ENCODE data around the gene COX4I1.
A peak's percentile ranks its signal among the peaks of the same experiment; 100 is the strongest.

Gene COX4I1

DNA sequence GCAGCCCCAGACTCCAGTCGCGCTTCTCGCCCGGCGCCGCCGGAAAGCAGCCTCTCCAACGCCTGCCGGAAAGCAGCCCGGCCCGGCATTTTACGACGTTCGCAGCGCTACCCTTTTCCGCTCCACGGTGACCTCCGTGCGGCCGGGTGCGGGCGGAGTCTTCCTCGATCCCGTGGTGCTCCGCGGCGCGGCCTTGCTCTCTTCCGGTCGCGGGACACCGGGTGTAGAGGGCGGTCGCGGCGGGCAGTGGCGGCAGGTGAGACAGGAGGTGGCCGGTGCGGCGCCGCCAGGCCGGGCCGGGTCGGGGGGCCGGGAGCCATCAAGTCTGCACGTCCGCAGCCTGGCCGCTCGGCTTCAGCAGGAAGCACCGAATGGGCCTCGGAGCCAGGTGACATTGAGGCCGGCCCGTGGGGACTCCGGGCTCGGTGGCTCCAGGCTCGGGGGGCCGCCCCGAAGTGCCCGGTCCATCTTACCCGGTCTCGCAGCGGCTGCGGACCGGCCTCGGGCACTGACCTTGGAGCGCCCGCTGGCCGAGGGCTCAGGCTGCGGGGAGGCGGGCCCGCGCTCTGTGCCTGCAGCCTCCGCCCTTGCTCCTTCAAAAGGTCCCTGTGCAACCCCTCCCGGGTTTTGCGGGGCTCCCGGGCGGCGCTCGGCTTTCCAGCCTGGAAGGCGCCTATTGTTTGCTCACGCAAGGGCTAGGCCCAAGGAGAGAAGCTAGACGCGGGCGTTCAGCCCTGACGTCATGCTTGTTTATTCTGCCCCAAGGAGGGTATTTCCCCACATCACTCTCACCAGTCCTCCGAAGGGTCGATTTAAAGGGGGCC is at the start of gene COX4I1, which contains the start of gene EMC8:
COX4I1 (plus strand) TSS at position 199 of the 824 bp plus-strand sequence. CDS start 1,511 bp downstream, outside the sequence.
EMC8 (minus strand) TSS at position 48 of the 824 bp plus-strand sequence. CDS start 249 bp downstream, outside the sequence.
- Histone ChIP-seq H3K4me2 (ENCODE audit: low read depth, low read length, poor library complexity, severe bottlenecking) (peak within 1 kb of the TSS; percentile 97), H2AFZ (ENCODE audit: low read length) (peak within 1 kb of the TSS; percentile 86), H3K4me3 (ENCODE audit: low read length, poor library complexity, severe bottlenecking) (peak within 1 kb of the TSS; percentile 99), H3K4me1 (ENCODE audit: insufficient read depth, low read length, poor library complexity, severe bottlenecking) (peaks cover 45% of the 10 kb centered on the region), H4K20me1 (ENCODE audit: insufficient read depth, low read length, poor library complexity, severe bottlenecking) (peaks cover 56% of the 10 kb centered on the region), H3K9ac (ENCODE audit: low read depth, low read length, poor library complexity, severe bottlenecking) (peak within 1 kb of the TSS; percentile 97), H3F3A (ENCODE audit: low read depth) (no peaks in the 10 kb centered on the region), H3K79me2 (ENCODE audit: insufficient read depth, low read length) (peaks cover 87% of the 10 kb centered on the region), H3K9me2 (replicated peaks; ENCODE audit: low read depth, low read length) (no peaks in the 10 kb centered on the region), H3K27me3 (ENCODE audit: insufficient read depth, low read length, poor library complexity, severe bottlenecking) (peaks cover 10% of the 10 kb centered on the region), H3K9me3 (ENCODE audit: insufficient read depth, low read depth, low read length) (no peaks in the 10 kb centered on the region), H3K36me3 (ENCODE audit: insufficient read depth, low read length) (peaks cover 22% of the 10 kb centered on the region)
- TF ChIP-seq CTCF (conservative IDR thresholded peaks at IDR 0.05; ENCODE audit: low read length) (no peak), EZH2phosphoT487 (IDR thresholded peaks at IDR 0.05; ENCODE audit: borderline replicate concordance) (no peak)

GRCh38 chr16:85749771-85750145 is 49.7 kb upstream of the COX4I1 start:
- Histone ChIP-seq H3K4me2 (ENCODE audit: low read depth, low read length, poor library complexity, severe bottlenecking) (no peak overlapping the region), H3K9me2 (replicated peaks; ENCODE audit: low read depth, low read length) (no peaks in the 10 kb centered on the region), H4K20me1 (ENCODE audit: insufficient read depth, low read length, poor library complexity, severe bottlenecking) (no peaks in the 10 kb centered on the region), H3K79me2 (ENCODE audit: insufficient read depth, low read length) (no peaks in the 10 kb centered on the region), H3K36me3 (ENCODE audit: insufficient read depth, low read length) (no peaks in the 10 kb centered on the region), H3F3A (ENCODE audit: low read depth) (no peaks in the 10 kb centered on the region), H3K4me1 (ENCODE audit: insufficient read depth, low read length, poor library complexity, severe bottlenecking) (peaks cover 7% of the 10 kb centered on the region), H2AFZ (ENCODE audit: low read length) (no peak overlapping the region), H3K9ac (ENCODE audit: low read depth, low read length, poor library complexity, severe bottlenecking) (no peak overlapping the region), H3K9me3 (ENCODE audit: insufficient read depth, low read depth, low read length) (no peaks in the 10 kb centered on the region), H3K4me3 (ENCODE audit: low read length, poor library complexity, severe bottlenecking) (no peak overlapping the region), H3K27me3 (ENCODE audit: insufficient read depth, low read length, poor library complexity, severe bottlenecking) (no peaks in the 10 kb centered on the region)
- TF ChIP-seq CTCF (conservative IDR thresholded peaks at IDR 0.05; ENCODE audit: low read length) (no peak), EZH2phosphoT487 (IDR thresholded peaks at IDR 0.05; ENCODE audit: borderline replicate concordance) (no peak)

DNA sequence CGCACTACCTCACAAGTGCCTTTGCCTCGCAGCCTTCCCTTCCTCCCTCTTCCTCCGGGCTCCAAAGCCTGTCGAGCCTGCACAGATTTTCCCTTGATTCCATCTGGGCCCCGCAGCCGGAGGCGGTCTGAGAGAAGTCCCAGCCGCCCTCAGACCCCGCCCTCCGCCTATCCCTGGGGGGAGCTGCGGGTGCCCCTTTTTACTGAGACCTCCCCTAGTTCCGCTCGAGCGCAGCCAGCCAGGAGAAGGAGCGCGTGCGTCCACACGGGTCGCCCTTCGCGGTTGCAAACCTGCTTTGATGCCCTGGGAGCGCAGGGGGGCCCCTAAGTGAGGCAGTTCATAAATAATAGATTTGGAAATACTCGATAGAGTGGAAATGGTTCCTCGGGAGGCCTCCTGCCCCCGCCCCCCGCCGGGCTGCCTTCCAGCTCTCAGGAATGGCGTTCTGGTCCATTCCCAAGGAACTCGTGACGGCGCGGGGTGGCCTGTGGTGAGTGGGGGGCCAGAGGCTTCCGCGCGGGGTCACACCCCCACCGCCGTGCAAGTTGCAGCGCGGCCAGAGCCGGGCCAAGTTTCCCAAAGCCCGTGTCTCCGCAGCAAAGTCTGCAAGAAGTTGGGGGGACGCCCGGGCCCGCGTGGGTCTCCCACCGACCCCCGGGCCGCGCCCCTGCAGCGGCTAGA is 49.2 kb upstream of the COX4I1 start:
- no peak overlapping the region for H3K4me2 ChIP-seq (ENCODE audit: low read depth, low read length, poor library complexity, severe bottlenecking)
- no peaks in the 10 kb centered on the region for H3K9me2 ChIP-seq (replicated peaks; ENCODE audit: low read depth, low read length)

More for the DNA sequence above, 49.2 kb upstream of the COX4I1 start:
- Histone ChIP-seq H2AFZ (ENCODE audit: low read length) (no peak overlapping the region), H4K20me1 (ENCODE audit: insufficient read depth, low read length, poor library complexity, severe bottlenecking) (no peaks in the 10 kb centered on the region), H3K4me1 (ENCODE audit: insufficient read depth, low read length, poor library complexity, severe bottlenecking) (peaks cover 8% of the 10 kb centered on the region), H3K36me3 (ENCODE audit: insufficient read depth, low read length) (no peaks in the 10 kb centered on the region), H3K9me3 (ENCODE audit: insufficient read depth, low read depth, low read length) (no peaks in the 10 kb centered on the region), H3K4me3 (ENCODE audit: low read length, poor library complexity, severe bottlenecking) (no peak overlapping the region), H3K27me3 (ENCODE audit: insufficient read depth, low read length, poor library complexity, severe bottlenecking) (no peaks in the 10 kb centered on the region), H3F3A (ENCODE audit: low read depth) (no peaks in the 10 kb centered on the region), H3K9ac (ENCODE audit: low read depth, low read length, poor library complexity, severe bottlenecking) (no peak overlapping the region), H3K79me2 (ENCODE audit: insufficient read depth, low read length) (no peaks in the 10 kb centered on the region)
- TF ChIP-seq CTCF (conservative IDR thresholded peaks at IDR 0.05; ENCODE audit: low read length) (no peak), EZH2phosphoT487 (IDR thresholded peaks at IDR 0.05; ENCODE audit: borderline replicate concordance) (no peak)

Data from Loucy (cell line).